ENCODE measurements around the gene ANTXR2. TPM values are rescaled to one million over a fixed set of nuclear protein-coding genes. Genes with fewer than 3 reads are reported as not detected.

ANTXR2 gene
- total and polyA plus RNA-seq, 2 of the 8 experiments (the other 6 are each of a cell fraction or from before 2014, with no cell fraction given): 1.1 to 7.5 TPM

DNA sequence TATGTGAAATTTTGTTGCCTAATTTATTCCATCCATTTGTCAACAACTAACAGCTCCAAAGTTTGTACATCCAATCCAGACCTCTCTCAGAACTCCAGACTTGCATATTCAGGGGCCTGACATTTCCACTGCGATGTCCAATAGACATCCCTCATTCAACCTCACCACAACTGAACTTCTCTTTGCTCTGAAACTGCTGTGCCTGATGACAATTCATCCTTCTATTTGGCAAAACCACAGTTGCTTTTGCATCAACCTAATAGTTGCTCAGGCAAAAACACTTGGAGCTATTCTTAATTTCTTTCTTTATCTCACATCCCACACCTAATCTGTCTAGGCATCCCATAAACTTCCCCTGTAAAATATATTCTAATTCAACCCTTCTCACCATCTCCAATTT is 56.5 kb downstream of the ANTXR2 start (continued):
- TF ChIP-seq GABPA (IDR thresholded peaks at IDR 0.05; ENCODE audit: borderline replicate concordance, insufficient read depth, low read length): no peak
- no peak for TF ChIP-seq EGR1 (IDR thresholded peaks at IDR 0.05; ENCODE audit: borderline replicate concordance, low read depth, low read length)
- TF ChIP-seq KDM5A (IDR thresholded peaks at IDR 0.05; ENCODE audit: low read length): no peak
- TF ChIP-seq, protein P1, sequence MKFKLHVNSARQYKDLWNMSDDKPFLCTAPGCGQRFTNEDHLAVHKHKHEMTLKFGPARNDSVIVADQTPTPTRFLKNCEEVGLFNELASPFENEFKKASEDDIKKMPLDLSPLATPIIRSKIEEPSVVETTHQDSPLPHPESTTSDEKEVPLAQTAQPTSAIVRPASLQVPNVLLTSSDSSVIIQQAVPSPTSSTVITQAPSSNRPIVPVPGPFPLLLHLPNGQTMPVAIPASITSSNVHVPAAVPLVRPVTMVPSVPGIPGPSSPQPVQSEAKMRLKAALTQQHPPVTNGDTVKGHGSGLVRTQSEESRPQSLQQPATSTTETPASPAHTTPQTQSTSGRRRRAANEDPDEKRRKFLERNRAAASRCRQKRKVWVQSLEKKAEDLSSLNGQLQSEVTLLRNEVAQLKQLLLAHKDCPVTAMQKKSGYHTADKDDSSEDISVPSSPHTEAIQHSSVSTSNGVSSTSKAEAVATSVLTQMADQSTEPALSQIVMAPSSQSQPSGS (IDR thresholded peaks at IDR 0.05; ENCODE audit: low read length): no peak
- no peak for TF ChIP-seq RFX5 (IDR thresholded peaks at IDR 0.05; ENCODE audit: borderline replicate concordance, low read depth, low read length)

Data from H1 (cell line).